ENCODE results near the gene TTC23L. TPM values are rescaled to one million over a fixed set of nuclear protein-coding genes. Genes with fewer than 3 reads are reported as not detected.
A peak's percentile ranks its signal among the peaks of the same experiment; 100 is the strongest.

The TTC23L gene
- total RNA-seq, 4 donors from 2014 or later: 0.38 to 3.2 (median 0.94) TPM

GRCh38 chr5:34866989-34867471 lies 28.1 kb downstream of the TTC23L start:
- TF ChIP-seq CTCF (IDR thresholded peaks at IDR 0.05): no peak
- TF ChIP-seq POLR2A (IDR thresholded peaks at IDR 0.05): no peak

GRCh38 chr5:34867660-34868059 lies 28.7 kb downstream of the TTC23L start:
- TF ChIP-seq POLR2A (IDR thresholded peaks at IDR 0.05) (no peak), CTCF (IDR thresholded peaks at IDR 0.05) (no peak)
- 86 to 90% methylated on average over 3 of the region's 3 CpGs for WGBS, 2 donors
- intact Hi-C loops (cut with DNase I; ENCODE audit: low total_unique reads): no loop called here
- no peak overlapping the region for H3K4me3 ChIP-seq (ENCODE audit: low read depth, poor library complexity, severe bottlenecking)
- DNase-seq (ENCODE audit: low spot score in 2 of 2): no peak

More at GRCh38 chr5:34866989-34867471, 28.1 kb downstream of the TTC23L start:
- intact Hi-C loops (cut with DNase I; ENCODE audit: low total_unique reads): no loop called here
- no peak overlapping the region for H3K4me3 ChIP-seq (ENCODE audit: low read depth, poor library complexity, severe bottlenecking)
- WGBS, 2 donors: 81 to 87% methylated on average over 3 of the region's 3 CpGs
- DNase-seq (ENCODE audit: low spot score in 2 of 2): peak in 1 of 2 donors; percentile 18

GRCh38 chr5:34868791-34869190 lies 29.8 kb downstream of the TTC23L start:
- no peak overlapping the region for H3K4me3 ChIP-seq (ENCODE audit: low read depth, poor library complexity, severe bottlenecking)
- intact Hi-C loops (cut with DNase I; ENCODE audit: low total_unique reads): no loop called here
- no peak for TF ChIP-seq POLR2A (IDR thresholded peaks at IDR 0.05)
- TF ChIP-seq CTCF (IDR thresholded peaks at IDR 0.05): no peak
- 93 to 100% methylated on average over 1 of the region's 1 CpG for WGBS, 2 donors
- DNase-seq (ENCODE audit: low spot score in 2 of 2): no peak

- intact Hi-C loops (cut with DNase I; ENCODE audit: low total_unique reads): no loop called here
- no peak for TF ChIP-seq CTCF (IDR thresholded peaks at IDR 0.05)
- no peak for TF ChIP-seq POLR2A (IDR thresholded peaks at IDR 0.05)
- 91 to 94% methylated on average over 1 of the region's 1 CpG for WGBS, 2 donors
Measured at GRCh38 chr5:34869256-34869655, 30.3 kb downstream of the TTC23L start.

GRCh38 chr5:34870382-34870781 lies 31.4 kb downstream of the TTC23L start:
- WGBS, 2 donors: 83 to 90% methylated on average over 2 of the region's 2 CpGs
- TF ChIP-seq POLR2A (IDR thresholded peaks at IDR 0.05) (no peak), CTCF (IDR thresholded peaks at IDR 0.05) (no peak)
- DNase-seq (ENCODE audit: low spot score in 2 of 2): no peak
- intact Hi-C loops (cut with DNase I; ENCODE audit: low total_unique reads): no loop called here
- H3K4me3 ChIP-seq (ENCODE audit: low read depth, poor library complexity, severe bottlenecking): no peak overlapping the region

More at GRCh38 chr5:34869256-34869655, 30.3 kb downstream of the TTC23L start:
- no peak overlapping the region for H3K4me3 ChIP-seq (ENCODE audit: low read depth, poor library complexity, severe bottlenecking)
- no peak for DNase-seq (ENCODE audit: low spot score in 2 of 2)

- intact Hi-C loops (cut with DNase I; ENCODE audit: low total_unique reads): no loop called here
- no peak for DNase-seq (ENCODE audit: low spot score in 2 of 2)
- no peak overlapping the region for H3K4me3 ChIP-seq (ENCODE audit: low read depth, poor library complexity, severe bottlenecking)
- TF ChIP-seq CTCF (IDR thresholded peaks at IDR 0.05): no peak
Measured at GRCh38 chr5:34876275-34876674, 37.3 kb downstream of the TTC23L start.

All from lower leg skin (tissue), 4 donors.